Erythroblast (primary cell): ENCODE data around the gene ZNF438.

ENCODE experiments used
- GATA1 ChIP-seq: IDR thresholded peaks from 2 replicates; pipeline ENCODE4 v1.6.1; 2011; ENCODE audit warnings: low read depth, mild to moderate bottlenecking, control low read depth, low read length, moderate library complexity
- POLR2A ChIP-seq: IDR thresholded peaks from 2 replicates; pipeline ENCODE4 v1.6.1; 2011; ENCODE audit warnings: mild to moderate bottlenecking, low read length

DNA sequence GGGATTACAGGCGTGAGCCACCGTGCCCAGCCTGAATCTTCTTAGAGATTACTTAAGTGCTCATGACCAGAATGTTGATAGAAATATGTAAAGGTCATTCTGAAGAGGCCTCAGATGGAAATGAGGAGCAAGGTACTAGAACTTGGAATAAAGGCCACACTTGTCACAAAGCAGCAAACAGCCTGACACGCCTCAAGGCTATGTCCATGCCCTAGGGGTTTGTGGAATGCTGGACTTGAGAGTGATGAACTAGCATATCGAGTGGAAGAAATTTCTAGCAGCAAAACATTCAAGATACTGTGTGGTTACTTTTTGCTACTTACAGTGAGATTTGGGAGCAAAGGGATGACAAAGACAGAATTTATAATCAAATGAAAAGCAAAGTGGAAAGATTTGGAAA is 39.0 kb downstream of the ZNF438 start:
- no peak for TF ChIP-seq POLR2A
- no peak for TF ChIP-seq GATA1
